Measurements from ENCODE around the gene TRMT1L.
"Not testable (repeated sequence)": the region's sequence is repeated elsewhere in the genome, so short reads cannot be mapped to it uniquely, and the experiment has no call there.

Gene TRMT1L, protein sequence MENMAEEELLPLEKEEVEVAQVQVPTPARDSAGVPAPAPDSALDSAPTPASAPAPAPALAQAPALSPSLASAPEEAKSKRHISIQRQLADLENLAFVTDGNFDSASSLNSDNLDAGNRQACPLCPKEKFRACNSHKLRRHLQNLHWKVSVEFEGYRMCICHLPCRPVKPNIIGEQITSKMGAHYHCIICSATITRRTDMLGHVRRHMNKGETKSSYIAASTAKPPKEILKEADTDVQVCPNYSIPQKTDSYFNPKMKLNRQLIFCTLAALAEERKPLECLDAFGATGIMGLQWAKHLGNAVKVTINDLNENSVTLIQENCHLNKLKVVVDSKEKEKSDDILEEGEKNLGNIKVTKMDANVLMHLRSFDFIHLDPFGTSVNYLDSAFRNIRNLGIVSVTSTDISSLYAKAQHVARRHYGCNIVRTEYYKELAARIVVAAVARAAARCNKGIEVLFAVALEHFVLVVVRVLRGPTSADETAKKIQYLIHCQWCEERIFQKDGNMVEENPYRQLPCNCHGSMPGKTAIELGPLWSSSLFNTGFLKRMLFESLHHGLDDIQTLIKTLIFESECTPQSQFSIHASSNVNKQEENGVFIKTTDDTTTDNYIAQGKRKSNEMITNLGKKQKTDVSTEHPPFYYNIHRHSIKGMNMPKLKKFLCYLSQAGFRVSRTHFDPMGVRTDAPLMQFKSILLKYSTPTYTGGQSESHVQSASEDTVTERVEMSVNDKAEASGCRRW

DNA sequence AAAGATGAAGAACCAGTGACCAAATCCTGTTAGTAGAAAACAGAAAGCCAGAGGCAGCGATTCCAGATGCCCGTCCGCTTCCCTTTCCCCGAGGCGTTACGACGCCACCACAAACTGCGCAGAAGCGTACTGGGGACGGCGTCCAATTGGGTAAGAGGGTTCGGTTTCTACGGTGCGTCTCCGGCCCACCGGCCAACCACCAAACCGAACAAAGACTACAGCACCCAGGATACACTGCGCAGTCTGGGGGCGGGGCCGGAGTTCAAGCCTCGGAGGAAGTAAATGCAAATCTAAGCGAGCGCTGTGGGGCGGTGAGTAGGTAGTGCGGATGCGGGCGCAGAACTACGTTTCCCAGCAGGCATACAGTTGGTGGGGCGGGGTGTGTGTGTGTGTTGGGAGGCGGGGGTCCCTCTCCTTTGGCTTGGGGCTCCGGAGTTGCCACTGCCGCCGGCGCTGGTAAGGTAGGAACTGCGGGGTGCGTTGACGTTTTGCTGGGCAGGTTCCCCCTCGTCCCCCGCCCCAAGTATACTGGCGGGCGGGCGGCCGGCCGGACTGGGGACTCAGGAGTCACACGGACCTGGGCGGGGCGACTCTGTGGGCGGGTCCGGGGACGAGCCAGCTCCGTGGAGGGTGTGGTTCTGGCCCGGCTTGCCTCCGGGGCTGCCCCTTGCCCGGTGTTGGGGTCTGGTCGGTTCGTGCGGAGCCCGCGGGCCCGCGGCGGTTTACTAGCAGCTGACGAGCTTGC is at the start of gene TRMT1L, which contains the start of gene SWT1:
TSS of gene TRMT1L (minus strand) at position 100 of the 745 bp plus-strand sequence. CDS start 241 bp downstream, outside the sequence.
TSS of gene SWT1 (plus strand) at position 314 of the 745 bp plus-strand sequence. CDS start 3,675 bp downstream, outside the sequence.
- peak; percentile 98 for DNase-seq (ENCODE audit: low read depth)

DNA sequence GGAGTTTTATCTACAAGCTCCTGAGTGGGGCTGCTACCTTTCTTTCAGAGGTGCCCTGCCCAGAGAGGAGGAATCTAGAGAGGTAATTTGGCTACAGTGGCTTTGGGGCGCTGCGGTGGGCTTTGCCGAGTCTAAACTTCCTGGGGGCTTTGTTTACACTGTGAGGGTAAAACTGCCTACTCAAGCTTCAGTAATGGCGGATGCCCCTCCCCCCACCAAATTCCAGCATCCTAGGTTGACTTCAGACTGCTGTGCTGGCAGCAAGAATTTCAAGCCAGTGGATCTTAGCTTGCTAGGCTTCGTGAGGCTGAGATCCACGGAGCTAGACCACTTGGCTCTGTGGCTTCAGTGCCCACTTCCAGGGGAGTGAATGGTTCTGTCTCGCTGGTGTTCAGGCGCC is 44.1 kb upstream of the TRMT1L start:
- DNase-seq (ENCODE audit: low read depth) = no peak

DNA sequence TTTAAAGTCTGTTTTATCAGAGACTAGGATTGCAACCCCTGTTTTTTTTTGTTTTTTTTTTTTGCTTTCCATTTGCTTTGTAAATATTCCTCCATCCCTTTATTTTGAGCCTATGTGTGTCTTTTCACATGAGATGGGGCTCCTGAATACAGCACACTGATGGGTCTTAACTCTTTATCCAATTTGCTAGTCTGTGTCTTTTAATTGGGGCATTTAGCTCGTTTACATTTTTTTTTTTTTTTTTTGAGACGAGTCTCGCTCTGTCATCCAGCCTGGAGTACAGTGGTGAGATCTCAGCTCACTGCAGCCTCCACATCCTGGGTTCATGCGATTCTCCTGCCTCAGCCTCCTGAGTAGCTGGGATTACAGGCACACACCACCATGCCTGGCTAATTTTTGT is 42.0 kb upstream of the TRMT1L start:
- DNase-seq (ENCODE audit: low read depth) = not testable (repeated sequence)

DNA sequence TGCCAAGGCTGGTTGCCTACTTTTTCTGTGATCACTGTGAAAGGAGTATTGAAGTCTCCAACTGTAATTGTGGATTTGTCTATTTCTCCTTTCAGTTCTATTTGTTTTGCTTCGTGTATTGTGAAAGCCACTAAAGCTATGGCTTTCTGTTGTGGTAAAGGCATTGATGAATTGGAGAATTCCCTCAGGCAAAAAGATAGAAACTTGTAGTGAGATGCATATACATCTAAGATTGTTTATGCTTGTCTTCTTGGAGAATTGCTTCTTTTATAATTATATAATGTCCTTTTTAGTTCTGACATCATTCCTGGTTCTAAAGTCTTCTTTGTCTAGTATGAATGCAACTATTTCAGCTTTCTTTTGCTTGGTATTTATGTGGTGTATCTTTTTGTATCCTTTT is 37.0 kb upstream of the TRMT1L start:
- no peak for DNase-seq (ENCODE audit: low read depth)

DNA sequence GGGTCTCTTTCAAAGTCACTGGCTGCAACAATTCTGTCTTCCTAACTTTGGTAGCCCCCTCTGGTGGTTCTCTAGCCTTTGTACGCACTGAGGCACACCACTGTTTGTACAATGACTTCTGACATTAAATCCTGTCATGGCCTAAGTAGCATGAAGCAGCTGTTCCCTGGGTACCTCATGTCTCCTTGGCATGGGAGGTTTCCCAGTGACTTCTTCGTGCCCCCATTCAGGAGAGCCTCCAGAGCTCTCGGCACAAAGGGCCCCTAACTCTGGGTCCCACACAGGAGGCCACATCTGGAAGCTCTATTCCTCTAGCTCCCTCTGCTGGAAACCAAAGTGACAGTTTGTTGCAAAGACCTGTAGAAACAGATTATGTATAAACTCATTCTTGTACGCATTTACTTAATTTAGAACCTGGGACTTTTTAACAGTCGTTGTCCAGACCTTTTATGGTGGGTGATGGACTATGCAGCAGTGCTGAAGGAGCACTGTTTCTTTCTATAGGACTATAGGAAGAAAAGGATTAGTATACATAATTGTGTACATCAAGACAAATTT is 13.6 kb upstream of the TRMT1L start:
- DNase-seq (ENCODE audit: low read depth) = peak; percentile 14

DNA sequence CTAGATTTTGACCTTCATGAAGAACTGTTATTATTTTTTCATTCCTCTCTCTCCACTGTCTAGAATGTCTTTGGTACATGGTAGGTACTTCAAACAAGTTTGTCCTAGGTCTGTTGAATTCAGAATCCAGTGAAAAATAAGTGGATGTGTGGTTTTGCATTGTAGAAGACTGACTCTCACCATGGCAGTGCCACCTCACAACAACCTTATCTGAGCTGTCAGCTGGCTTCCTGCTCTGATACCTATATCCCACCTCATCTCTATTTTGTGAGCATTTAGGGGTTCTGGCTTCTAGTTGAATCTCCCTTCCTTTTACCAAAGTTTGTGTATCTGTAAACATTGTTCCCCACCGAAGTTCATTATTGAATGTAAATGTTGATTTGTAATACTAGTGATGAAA is 9.4 kb upstream of the TRMT1L start:
- no peak for DNase-seq (ENCODE audit: low read depth)

DNA sequence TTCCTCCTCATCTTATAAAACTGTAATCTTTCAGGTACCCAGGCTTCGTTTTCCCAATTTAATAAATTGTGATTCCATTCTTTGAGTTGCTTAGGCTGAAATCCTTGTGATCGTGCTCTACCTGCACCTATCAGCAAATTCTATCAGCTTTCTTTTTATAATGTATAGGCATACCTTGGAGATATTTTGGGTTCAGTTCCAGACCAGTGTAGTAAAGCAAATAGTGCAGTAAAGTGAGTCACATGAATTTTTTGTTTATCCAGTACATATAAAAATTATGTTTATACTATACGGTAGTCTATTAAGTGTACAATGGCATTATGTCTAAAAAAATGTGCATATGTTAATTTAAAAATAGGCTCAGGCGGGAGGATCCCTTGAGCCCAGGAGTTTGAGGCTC is 5.7 kb upstream of the TRMT1L start:
- no peak for DNase-seq (ENCODE audit: low read depth)

DNA sequence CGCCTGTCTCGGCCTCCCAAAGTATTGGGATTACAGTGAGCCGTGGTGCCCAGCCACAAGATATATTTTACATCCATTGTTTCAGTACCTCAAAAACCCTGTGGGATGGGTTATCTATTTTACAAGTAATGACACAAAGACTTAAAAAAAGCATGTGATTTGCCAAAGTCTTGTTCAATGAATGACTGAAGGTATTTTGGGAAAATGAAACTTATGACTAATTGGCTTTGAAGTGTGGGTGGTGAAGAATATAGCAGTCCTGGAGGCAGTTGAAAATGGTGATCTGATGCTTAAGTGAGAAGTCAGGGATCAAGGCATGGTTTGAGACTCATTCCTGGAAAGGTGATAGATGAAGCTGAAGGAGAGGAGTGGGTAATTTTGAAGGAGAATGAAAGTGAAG is 3.2 kb upstream of the TRMT1L start:
- DNase-seq (ENCODE audit: low read depth) = no peak

DNA sequence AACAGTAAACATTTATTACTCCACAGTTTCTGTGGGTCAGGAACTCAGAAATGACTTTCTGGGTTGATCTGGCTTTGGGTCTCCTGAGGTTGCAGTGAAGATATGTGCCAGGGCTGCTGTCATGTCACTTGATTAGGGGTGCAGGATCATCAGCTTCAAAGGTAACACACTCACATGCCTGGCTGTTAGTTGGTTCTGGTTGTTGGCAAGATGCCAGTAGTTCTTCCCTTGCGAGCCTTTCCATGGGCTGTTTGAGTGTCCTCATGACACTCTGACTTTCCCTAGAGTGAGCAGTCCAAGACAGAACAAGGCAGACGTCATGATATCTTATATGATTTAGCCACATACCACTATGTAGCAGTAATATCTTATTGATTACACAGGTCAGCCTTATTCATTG is 2.0 kb upstream of the TRMT1L start:
- no peak for DNase-seq (ENCODE audit: low read depth)

DNA sequence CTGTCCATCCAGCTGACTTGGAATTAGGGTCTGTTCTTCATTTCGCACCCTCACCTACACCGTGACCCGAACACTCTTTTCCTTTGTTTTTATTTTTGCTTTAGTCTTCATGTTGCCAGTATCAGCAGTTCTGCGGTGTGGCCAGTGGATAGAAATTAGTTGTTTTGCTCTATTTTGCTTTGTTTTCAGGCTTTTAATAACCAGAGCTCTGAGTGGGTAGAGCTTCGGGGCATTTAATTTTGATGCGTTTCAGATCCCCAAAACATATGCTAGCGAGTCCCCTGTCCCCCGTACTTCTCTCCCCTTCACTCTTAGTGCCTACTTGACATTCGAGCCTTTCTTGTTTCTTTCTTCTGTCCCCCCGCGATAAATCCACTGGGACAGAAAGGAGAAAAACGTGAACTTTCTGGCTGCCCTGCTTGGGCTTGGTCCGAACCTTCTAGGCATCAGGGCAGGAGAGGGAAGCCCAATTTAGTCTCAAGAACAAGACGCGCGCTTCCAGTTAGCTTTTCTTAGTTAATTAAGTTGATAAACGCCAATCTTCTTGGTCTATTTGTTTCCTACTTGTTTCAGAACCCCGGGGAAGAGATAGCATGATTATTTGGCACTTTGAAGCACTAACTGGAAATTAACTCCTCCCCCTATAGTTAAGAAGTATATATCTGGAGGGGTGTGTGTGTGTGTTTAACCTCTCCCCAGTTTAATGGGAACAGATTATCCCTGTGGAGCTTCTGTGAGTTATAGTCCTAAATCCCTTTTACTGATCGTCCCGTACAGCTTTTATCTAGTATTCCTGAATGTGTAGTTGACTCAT is 1.1 kb upstream of the TRMT1L start:
- no peak for DNase-seq (ENCODE audit: low read depth)

DNA sequence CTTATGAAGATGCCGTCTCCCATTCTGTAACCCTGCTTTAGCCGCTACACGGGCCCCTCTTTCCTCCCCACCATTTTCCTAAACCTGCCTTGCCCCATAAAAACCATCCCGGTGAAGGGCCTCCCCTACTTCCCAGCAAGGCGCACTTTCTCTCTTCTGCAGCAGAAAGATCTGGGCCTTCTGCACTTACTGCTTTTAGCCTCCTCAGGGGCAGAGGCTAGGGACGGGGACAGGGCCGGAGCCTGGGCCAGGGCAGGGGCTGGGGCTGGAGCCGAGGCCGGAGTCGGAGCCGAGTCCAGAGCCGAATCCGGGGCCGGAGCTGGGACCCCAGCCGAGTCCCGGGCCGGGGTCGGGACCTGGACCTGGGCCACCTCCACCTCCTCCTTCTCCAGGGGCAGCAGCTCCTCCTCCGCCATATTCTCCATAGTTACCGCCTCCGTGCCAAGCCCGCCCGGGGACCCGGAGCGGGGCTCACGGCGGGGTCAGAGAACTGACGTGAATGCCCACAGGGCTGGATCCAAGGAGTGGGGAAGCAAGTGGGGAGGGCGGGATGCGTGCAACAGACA is 382 bp downstream of the TRMT1L start:
- DNase-seq (ENCODE audit: low read depth) = no peak

DNA sequence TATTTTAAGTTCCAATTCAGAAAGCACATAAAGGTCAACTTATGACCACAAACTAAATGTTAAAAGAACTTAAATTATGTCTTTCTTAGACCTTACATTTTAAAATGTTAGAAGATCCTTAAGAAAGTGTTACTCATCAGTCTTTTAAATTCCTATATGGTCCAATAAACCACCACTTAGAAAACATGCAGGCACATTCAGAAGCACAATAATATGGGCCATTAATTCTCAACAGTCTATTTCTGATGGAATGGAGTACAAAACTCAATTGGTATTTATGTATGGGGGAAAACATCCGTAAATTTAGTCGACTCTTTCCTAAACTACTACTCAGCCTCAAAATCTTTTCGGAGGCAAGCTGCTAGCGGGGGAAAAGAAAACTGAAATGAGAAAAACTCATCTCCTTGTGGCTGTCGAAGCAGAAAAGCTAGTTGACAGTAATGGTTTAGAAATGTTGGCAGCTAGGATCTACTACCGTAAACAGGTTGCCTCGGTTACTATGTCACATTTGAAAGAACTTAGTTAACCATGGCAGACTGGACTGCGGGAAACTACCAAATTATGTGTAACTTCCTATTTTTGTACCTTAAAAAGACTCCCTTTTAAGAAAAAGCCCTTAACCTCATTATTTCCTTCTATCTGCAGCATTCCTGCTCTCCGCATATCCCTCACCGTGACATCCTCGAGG is 1.0 kb downstream of the TRMT1L start:
- no peak for DNase-seq (ENCODE audit: low read depth)

DNA sequence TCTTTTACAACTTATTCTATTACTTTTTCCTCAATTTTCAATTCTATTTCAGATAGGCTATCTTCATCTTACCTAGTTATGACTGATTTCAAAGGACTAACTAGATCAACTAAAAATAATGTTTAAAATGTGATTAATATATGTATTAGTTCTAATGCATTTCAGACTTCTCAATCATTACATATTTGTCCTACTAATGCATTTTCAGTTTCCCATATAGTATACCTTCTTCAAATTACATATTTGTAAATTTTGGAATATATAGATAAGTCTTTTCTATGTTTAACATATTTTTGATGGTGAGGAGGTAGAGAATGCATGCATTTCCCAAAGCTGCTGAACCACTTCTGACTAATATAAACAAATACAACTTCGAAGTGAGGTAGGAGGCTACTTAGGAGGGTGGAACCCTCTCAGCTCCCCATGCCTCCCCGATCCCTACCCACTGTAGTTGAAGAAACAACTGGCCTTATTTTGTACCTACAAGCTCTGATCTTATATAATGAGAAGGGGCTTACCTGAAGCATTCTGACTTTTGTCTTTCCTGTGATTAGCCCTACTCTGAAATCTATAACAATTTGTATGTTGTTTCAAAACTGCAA is 1.7 kb downstream of the TRMT1L start:
- no peak for DNase-seq (ENCODE audit: low read depth)

DNA sequence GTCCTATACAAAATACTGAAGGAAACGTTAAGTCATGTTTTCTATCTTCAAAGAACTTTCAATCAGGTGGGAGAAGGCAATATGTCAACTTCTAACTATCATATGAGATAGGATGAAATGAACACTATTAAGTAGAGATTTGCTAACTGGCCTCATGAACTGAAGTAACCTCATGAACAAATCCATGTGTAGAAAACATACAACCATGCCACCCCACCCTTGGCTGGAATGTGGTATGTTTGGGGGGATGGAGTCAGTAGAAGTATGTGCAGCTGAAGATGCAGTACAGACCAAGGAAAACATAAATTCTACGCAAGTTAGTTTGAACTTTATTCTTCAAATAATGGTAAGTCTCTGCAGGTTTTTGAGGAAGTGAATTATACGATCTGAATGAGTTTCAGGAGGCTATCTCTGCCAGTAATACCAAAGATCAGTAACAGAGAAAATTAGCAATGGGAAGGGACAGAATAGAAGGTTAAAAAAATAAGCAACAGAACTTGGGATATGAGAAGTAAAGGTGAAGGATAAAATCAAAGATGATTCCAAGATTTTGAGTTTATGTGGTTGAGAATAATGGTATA is 4.5 kb downstream of the TRMT1L start:
- no peak for DNase-seq (ENCODE audit: low read depth)

DNA sequence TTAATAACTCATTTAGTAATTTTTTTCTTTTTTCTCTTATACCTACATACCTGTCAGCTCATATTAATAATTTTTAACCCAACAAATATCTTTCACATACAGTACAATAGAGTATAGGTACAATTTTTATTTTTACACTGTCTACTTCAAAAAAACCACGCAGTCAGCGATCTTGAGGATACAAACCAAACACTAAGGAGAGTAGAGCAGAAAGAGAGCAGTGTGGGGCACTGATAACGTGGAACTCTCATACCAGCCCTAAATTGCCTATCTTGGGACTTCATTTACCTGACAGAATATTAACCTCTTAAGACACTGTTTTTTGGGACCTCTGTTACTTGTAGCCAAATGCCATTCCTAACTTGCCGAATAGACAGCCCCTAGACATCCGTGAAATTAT is 5.5 kb downstream of the TRMT1L start:
- DNase-seq (ENCODE audit: low read depth) = no peak

DNA sequence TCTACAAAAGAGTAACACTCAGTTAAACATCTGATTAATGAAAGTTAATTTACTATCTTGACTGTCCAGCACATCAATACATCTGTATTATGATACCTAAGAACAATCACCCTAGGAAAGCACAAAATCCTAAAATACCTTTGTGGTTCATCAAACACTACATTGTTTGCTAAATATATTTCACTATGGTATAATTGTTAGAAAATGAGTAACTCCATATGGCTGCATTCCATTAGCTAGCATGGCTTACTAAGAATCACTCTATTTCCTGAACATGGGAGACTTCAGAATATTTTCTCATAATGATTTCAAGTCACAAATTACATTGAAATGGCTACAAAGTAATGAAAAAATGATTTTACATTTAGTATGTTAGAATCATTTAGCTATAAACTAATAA is 12.5 kb downstream of the TRMT1L start:
- DNase-seq (ENCODE audit: low read depth) = no peak

DNA sequence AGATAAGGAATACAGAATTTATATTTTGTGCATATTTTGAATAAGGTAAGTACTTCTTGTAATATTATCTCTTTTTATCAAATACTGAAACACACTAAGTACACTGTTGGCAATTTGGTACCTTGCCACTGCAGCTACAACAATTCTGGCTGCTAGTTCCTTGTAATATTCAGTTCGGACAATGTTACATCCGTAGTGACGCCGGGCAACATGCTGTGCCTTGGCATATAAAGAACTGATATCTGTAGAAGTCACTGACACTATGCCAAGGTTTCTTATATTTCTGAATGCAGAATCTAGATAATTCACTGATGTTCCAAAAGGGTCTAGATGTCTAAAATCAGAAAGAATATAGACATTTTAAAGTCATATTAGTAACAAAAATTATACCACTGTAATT is 17.5 kb downstream of the TRMT1L start:
- no peak for DNase-seq (ENCODE audit: low read depth)

DNA sequence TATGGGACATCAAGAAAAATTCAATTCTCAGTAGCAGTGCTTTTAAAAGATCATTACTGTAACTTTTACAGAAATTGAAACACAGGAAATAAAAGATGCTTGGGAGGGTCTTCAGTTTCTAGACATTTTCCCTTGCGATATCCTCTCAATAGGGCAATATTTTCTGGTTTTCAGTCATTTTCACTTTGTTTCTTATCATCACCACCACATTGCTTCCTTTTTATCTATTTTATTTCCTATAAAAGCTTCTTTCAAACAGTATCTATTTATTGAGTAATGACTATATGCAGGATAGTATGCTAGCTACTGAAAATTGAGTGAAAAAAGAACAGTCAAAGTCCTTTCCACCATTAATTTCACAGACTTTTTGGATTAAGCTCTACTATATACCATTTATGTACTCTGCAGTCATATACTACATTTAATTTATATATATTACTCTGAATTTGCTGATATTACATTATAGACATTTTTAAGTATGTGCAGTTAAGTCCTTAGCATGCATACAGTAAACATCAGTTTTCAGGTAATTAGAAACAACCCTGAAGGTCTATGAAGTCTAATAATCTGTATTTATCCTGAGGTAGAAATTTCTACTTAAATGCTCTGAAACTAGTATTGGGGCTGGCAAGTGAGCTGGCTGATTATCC is 18.7 kb downstream of the TRMT1L start:
- DNase-seq (ENCODE audit: low read depth) = no peak

DNA sequence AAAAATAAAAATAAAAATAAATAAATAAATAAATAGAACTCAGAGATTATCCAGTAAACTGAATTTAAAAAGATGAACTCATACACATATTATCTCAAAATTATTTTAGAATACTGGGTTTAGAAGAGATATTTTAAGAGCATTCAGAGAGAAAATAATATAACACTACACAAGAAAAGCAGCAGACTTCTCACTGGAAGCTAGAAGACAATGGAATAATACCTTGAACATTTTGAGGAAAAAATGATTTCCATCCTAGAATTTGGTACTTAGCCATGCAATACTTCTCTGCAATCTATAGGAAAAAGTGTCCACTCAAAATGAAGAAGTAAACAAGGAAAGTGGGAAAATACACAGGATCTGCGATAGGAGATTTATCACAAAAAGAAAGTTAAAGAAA is 24.2 kb downstream of the TRMT1L start:
- no peak for DNase-seq (ENCODE audit: low read depth)
